ENCODE results near the gene GRIN1.

GRCh38 chr9:137169896-137170358 is 31.0 kb downstream of the GRIN1 start, which contains the start of gene LRRC26:
- TF ChIP-seq CTCF (IDR thresholded peaks at IDR 0.05) (no peak), ZFX (IDR thresholded peaks at IDR 0.05; ENCODE audit: borderline replicate concordance) (no peak)

Measured in 22Rv1 (cell line).